Liver (tissue), 9 donors: ENCODE data around the gene ATP11A. TPM values are rescaled to one million over a fixed set of nuclear protein-coding genes. Genes with fewer than 3 reads are reported as not detected.

Experiments used
- DNase-seq: peaks from one replicate; pipeline ENCODE4 v3.0.0-alpha.2; 2017; ENCODE audit warnings: low spot score
- H3K27ac ChIP-seq, 2 donors: one replicate each; pipeline ENCODE4 v1.7.0; 2013; ENCODE audit warnings: inconsistent platforms in 2 of 2, low read length in 2 of 2, control low read depth in 1 of 2, low read depth in 1 of 2, mild to moderate bottlenecking in 1 of 2
- H3K27me3 ChIP-seq, 4 donors: one replicate each; pipeline versions ENCODE4 v1.6.1 to v1.7.0; 2013; ENCODE audit warnings: low read length in 3 of 4, inconsistent platforms in 1 of 4, mild to moderate bottlenecking in 1 of 4, moderate library complexity in 1 of 4; ENCODE audit not compliant: control insufficient read depth in 4 of 4, insufficient read depth in 4 of 4
- H3K36me3 ChIP-seq, 4 donors: one replicate each; pipeline versions ENCODE4 v1.6.1 to v1.7.0; 2013; ENCODE audit warnings: low read length in 3 of 4, mild to moderate bottlenecking in 3 of 4, low read depth in 1 of 4, moderate library complexity in 1 of 4; ENCODE audit not compliant: control insufficient read depth in 4 of 4, insufficient read depth in 3 of 4
- H3K4me1 ChIP-seq, 4 donors: one replicate each; pipeline versions ENCODE4 v1.6.1 to v1.7.0; 2013; ENCODE audit warnings: low read length in 3 of 4, mild to moderate bottlenecking in 3 of 4, moderate library complexity in 1 of 4; ENCODE audit not compliant: control insufficient read depth in 4 of 4, insufficient read depth in 4 of 4
- H3K4me3 ChIP-seq, 3 donors: one replicate each; pipeline versions ENCODE4 v1.6.1 to v1.7.0; 2013; ENCODE audit warnings: low read length in 3 of 3, control low read depth in 1 of 3, low read depth in 1 of 3, mild to moderate bottlenecking in 1 of 3
- H3K9ac ChIP-seq, 2 donors: one replicate each; pipeline ENCODE4 v1.7.0; 2013; ENCODE audit warnings: low read length in 2 of 2, mild to moderate bottlenecking in 2 of 2, moderate library complexity in 2 of 2, control low read depth in 1 of 2, low read depth in 1 of 2
- H3K9me3 ChIP-seq, 4 donors: one replicate each; pipeline versions ENCODE4 v1.6.1 to v1.7.0; 2013; ENCODE audit warnings: low read length in 3 of 4; ENCODE audit not compliant: control insufficient read depth in 4 of 4
- ATF3 ChIP-seq: IDR thresholded peaks from 2 replicates; pipeline ENCODE4 v1.6.1; 2016; ENCODE audit warnings: antibody characterized with exemption
- CTCF ChIP-seq: fragments of 150-350 bp; IDR thresholded peaks from 2 replicates; pipeline ENCODE4 v1.5.1; 2017; ENCODE audit warnings: improper control_type of control experiment, low read depth, low read length; ENCODE audit not compliant: missing input control
- EGR1 ChIP-seq, 2 donors: IDR thresholded peaks; 2 replicates each; pipeline ENCODE4 v1.6.1; 2016 to 2018; ENCODE audit warnings: antibody characterized with exemption in 2 of 2, low read depth in 2 of 2
- FOXA1 ChIP-seq: IDR thresholded peaks from 2 replicates; pipeline ENCODE4 v1.6.1; 2016; ENCODE audit warnings: antibody characterized with exemption
- GABPA ChIP-seq, 2 donors: IDR thresholded peaks in 1 of 2; conservative IDR thresholded peaks in 1 of 2; 2 replicates each; pipeline ENCODE4 v1.6.1; 2016; ENCODE audit warnings: antibody characterized with exemption in 2 of 2, mild to moderate bottlenecking in 1 of 2, moderate library complexity in 1 of 2
- HNF4G ChIP-seq: IDR thresholded peaks from 2 replicates; pipeline ENCODE4 v1.6.1; 2016; ENCODE audit warnings: antibody characterized with exemption
- MAX ChIP-seq: IDR thresholded peaks from 2 replicates; pipeline ENCODE4 v1.6.1; 2016; ENCODE audit warnings: antibody characterized with exemption
- NR2F2 ChIP-seq: IDR thresholded peaks from 2 replicates; pipeline ENCODE4 v1.6.1; 2016; ENCODE audit warnings: antibody characterized with exemption
- REST ChIP-seq: IDR thresholded peaks from 2 replicates; pipeline ENCODE4 v1.6.1; 2016; ENCODE audit warnings: antibody characterized with exemption, mild to moderate bottlenecking
- RXRA ChIP-seq, 2 donors: IDR thresholded peaks; 2 replicates each; pipeline ENCODE4 v1.6.1; 2017 to 2018; ENCODE audit warnings: antibody characterized with exemption in 2 of 2, mild to moderate bottlenecking in 1 of 2
- SP1 ChIP-seq: IDR thresholded peaks from 2 replicates; pipeline ENCODE4 v1.6.1; 2018; ENCODE audit warnings: antibody characterized with exemption, mild to moderate bottlenecking
- TAF1 ChIP-seq: conservative IDR thresholded peaks from 2 replicates; pipeline ENCODE4 v1.6.1; 2016; ENCODE audit warnings: antibody characterized with exemption, mild to moderate bottlenecking
- YY1 ChIP-seq: IDR thresholded peaks from 2 replicates; pipeline ENCODE4 v1.6.1; 2016; ENCODE audit warnings: antibody characterized with exemption, mild to moderate bottlenecking
- ZBTB33 ChIP-seq: IDR thresholded peaks from 2 replicates; pipeline ENCODE4 v1.6.1; 2016; ENCODE audit warnings: antibody characterized with exemption
- WGBS: extraction: QIAGEN DNeasy Blood & Tissue Kit; methylation state at CpG from one replicate; pipeline ENCODE4 v1.1.7; 2013; 5-methylcytosine and 5-hydroxymethylcytosine counted together
- polyA plus RNA-seq, 2 donors: library from polyadenylated mRNA; stranded (reverse) in 1 of 2; unstranded in 1 of 2; fragments of 200-250 nt in 1 of 2; fragments of >200 nt in 1 of 2; fragmentation: Nextera tagmentation in 1 of 2; extraction: Ambion mirVana in 1 of 2; gene quantifications; one replicate each; pipeline versions ENCODE4 v1.2.1 to v1.2.3, GENCODE V29; 2013 to 2015
- total RNA-seq, 2 donors: library from RNA; depleted of rRNA; stranded (reverse); fragments of >200 nt; gene quantifications; one replicate each; pipeline ENCODE4 v1.2.3, GENCODE V29; 2014
- donor health status: healthy.
- donor health status: healthy.
- donor health status: healthy.
- donor health status: healthy.
- donor health status: healthy.

ATP11A gene
- total and polyA plus RNA-seq, 4 donors = 8.7 to 27.9 (median 13.8) TPM

GRCh38 chr13:112732679-112733078 lies 42.8 kb downstream of the ATP11A start:
- 95% methylated on average over 10 of the region's 10 CpGs for WGBS
- Histone ChIP-seq H3K4me1 (no peaks in the 10 kb centered on the region), H3K27ac (no peak overlapping the region), H3K27me3 (no peaks in the 10 kb centered on the region), H3K36me3 (no peaks in the 10 kb centered on the region), H3K4me3 (no peak overlapping the region), H3K9ac (no peak overlapping the region), H3K9me3 (no peaks in the 10 kb centered on the region)
- no peak for TF ChIP-seq GABPA (IDR thresholded peaks at IDR 0.05 in 1 of 2, conservative IDR thresholded peaks at IDR 0.05 in 1 of 2)
- TF ChIP-seq SP1 = no peak
- TF ChIP-seq HNF4G = no peak
- TF ChIP-seq CTCF = no peak
- no peak for TF ChIP-seq NR2F2
- TF ChIP-seq RXRA (IDR thresholded peaks at IDR 0.05) = no peak
- TF ChIP-seq EGR1 (IDR thresholded peaks at IDR 0.05; ENCODE audit: low read depth in 2 of 2) = no peak
- TF ChIP-seq REST = no peak
- TF ChIP-seq FOXA1 = no peak
- no peak for TF ChIP-seq TAF1
- no peak for DNase-seq

- 96% methylated on average over 6 of the region's 6 CpGs for WGBS
- Histone ChIP-seq H3K4me1 (no peaks in the 10 kb centered on the region), H3K4me3 (no peak overlapping the region), H3K9me3 (no peaks in the 10 kb centered on the region), H3K27me3 (no peaks in the 10 kb centered on the region), H3K9ac (no peak overlapping the region), H3K36me3 (no peaks in the 10 kb centered on the region), H3K27ac (no peak overlapping the region)
- TF ChIP-seq SP1 (no peak), NR2F2 (no peak), ATF3 (no peak), RXRA (IDR thresholded peaks at IDR 0.05) (no peak), ZBTB33 (no peak), HNF4G (no peak), MAX (no peak), TAF1 (no peak), YY1 (no peak)
- DNase-seq = no peak
Measured at GRCh38 chr13:112733112-112733511, 43.3 kb downstream of the ATP11A start.
